GM18907 (cell line): ENCODE results near the gene LRRTM4.

Source experiments
- ATAC-seq: cut with Tn5 transposase; IDR thresholded peaks from one replicate; pipeline ENCODE4 v1.9.1; 2021; ENCODE audit warnings: mild to moderate bottlenecking, moderate library complexity; ENCODE audit not compliant: unreplicated experiment

Gene LRRTM4

DNA sequence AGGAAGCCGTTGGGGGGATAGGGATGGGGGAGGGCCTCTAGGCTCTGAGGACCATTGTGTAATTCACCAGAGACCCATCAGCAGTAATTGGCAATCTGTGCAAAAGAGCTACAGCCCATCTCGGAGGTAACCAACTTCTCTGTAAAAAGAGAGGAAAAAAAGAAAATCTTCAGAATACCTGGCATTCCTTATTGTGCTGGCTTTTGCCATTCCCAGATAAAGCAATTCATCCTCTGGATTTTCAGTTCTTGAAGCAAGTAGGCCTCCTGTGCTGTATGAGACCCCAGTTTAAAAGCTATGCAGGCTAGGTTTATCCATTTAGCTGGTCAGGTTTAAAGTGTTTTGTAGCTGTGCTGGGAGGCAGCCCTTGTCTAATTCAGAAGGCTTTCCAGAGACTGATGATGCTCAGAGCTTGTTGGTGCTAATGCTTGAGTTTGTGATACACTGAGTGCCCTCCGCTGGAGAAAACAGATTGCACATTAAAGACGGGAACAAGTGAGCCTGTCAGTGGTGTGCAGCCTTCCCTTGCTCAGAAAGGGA, at the start of gene LRRTM4:
TSS of gene LRRTM4 (minus strand) at position 446 of the 540 bp plus-strand sequence.
- ATAC-seq, result no peak

DNA sequence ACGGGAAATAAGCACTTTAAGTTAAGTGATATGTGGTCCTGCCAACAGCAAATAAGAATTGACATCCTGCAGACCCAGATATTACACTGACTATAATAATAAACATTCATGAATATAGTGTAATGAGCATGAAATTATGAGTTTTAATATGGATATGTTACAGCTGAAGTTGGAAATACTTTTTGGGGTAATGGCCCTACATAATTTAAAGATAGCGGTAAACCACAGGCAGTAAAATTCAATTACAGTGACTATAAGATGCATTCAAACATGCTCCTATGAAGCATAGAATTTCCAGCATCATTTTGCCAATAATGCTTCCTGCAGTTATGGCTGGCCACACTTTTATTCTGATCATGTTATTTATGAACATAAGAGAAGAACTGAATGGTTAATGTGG, 49.4 kb upstream of the LRRTM4 start:
- no peak for ATAC-seq

DNA sequence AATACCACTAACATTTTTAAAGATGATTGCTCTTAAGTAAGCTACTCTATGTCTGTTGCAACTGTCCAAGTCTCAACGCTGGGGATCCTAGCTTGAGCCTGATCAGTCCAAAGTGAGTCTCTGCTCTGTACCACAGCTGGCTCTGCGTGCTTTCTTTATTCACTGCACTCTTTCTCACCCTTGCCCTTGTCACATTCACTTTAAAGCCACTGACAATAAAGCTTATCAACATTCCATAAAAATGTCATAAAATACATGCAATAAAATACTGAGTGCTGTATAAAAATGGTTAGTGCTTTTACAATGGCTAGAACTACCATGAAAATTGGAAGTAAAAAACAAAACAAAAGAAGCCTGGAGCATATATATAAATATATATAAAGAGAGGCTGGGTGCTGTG, 45.5 kb upstream of the LRRTM4 start:
- ATAC-seq, result no peak

DNA sequence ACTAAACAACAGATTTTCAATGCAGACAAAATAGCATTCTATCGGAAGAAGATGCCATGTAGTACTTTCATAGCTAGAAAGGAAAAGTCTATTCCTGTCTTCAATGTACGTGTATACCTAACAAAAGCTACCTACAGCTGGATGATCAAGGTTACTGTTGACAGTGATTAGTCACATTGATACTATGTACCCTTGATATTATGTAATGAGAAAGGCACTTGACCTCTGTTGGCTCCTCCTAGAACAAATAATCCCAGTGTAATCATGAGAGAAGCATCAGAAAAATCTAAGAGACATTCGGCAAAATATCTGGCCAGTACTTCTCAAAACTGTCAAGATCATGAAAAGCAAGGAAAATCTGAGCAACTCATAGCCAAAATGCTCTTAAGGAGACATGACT, 44.4 kb upstream of the LRRTM4 start:
- no peak for ATAC-seq

DNA sequence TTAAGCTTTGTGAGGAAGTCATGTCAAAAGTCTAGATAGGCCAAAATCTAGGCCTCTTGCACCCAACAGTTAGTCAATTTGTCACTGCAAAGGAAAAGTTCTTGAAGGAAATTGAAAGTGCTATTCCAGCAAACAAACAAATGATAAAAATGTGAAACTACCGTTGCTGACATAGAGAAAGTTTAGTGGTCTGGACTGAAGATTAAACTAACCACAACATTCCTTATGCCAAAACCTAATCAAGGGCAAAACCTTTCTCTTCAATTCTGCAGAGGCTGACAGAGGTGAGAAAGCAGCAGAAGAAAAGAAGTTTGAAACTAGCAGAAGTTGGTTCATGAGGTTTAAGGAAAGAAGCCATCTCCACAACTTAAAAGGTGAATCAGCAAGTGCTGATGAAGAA, 44.0 kb upstream of the LRRTM4 start:
- ATAC-seq, result no peak

DNA sequence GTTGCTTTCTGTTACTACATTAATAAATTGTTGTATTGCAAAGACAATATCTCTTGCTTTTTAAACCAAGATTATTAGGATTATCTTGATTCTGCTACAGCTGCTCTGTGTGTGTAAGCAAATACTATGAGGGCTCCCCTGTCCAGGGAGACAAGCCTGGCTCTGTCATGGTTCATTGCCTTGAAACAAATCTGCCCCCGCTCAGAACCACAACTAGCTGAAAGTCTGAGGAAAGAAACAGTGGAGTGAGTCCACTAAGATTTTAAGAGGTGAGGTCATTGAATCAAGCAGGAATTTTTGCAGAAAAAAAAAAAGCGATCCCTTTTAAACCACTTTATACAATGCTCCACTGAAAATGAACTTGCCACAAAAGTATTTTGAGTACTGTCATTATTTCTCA, 30.8 kb upstream of the LRRTM4 start:
- no peak for ATAC-seq

DNA sequence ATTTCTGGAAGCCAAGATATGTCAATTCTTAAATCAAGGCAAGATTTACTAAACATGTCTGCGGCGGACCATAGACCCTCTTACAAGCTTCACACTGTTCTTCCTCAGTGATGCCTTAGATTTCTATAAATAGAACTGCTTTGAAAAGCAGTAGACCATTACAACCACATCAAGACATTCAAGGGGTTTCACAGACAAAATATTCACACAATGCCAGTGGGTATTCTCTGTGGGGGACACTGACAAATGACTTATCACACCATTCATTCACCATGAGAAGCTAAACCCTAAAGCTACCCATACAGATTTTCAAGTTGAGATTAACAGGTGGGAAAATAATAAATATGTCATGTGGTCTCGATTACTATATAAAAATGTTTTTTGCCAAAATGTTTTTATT, 15.9 kb upstream of the LRRTM4 start:
- no peak for ATAC-seq

DNA sequence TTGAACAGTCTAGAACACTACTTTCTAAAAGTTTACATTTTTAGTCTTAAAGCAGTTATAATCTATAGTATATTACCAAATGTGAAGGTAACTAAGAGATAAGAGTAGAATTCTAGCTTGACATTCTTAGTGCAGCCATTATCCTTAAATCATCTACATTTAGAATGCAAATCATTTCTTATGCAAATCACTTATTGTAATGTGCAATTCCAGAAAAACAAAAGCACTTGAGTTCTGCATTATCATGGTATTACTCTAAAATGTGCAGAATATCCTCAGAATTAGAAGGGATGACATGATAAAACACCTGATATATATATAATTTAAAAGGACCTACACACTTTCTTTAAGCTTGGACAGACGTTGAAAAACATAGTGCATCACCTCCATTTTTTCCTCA, 712 bp upstream of the LRRTM4 start:
- ATAC-seq, result no peak

DNA sequence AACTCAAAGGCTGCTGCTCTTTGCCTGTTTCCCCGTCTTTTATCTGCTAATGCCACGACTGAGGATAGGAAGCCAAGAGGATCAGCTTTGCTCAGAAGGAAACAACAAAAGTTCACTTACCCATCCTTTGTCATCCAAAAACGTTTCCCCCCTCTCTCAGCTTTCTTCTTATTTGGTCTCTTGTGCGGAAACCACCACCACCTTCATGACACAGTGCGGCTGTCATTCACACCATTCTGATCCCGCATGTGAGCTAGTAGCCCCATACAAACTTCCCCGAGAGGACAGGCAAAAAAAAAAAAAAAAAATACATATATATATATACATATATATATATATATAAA, 656 bp downstream of the LRRTM4 start:
- no peak for ATAC-seq

DNA sequence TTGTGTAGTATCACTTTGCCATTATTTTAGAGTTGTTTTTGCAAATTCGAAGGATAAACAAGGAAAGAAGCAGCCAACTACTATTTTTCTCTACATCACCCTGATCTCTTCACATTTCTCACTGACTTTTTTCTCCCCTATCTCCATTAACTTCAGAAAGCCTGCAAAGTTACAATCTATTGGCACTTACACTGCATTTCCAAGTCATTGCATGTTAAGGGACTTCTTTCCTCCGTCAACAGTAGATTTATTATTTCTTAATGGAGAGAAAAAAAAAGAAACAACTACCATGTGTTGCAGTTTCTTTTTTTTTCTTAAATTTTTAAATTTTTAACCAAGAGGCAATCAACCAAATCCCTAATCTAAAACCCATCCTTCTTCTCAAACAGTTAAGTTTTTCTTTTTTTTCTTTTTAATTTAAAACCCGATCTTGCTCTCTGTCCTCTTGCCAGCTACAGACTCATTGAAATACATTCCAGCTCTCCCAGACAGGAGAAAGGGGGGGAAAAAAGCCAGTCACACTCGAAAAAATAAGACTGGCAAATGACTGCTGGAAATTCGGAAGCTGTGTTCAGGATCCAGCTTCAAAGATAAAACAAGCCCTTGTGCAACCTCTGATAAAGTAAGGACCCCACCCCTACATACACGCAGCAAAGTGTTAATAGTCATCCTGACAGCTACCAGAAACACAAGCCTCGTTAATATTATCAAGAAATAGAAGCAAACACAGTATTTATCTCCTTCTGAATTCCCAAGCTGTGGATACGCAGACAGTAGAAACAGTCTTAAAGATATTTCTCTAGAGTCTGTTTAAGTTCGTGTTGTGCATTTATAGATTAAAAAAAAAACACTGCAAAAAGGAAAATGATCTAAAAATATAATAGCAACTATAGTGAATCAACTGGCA, 1.3 kb downstream of the LRRTM4 start:
- no peak for ATAC-seq

DNA sequence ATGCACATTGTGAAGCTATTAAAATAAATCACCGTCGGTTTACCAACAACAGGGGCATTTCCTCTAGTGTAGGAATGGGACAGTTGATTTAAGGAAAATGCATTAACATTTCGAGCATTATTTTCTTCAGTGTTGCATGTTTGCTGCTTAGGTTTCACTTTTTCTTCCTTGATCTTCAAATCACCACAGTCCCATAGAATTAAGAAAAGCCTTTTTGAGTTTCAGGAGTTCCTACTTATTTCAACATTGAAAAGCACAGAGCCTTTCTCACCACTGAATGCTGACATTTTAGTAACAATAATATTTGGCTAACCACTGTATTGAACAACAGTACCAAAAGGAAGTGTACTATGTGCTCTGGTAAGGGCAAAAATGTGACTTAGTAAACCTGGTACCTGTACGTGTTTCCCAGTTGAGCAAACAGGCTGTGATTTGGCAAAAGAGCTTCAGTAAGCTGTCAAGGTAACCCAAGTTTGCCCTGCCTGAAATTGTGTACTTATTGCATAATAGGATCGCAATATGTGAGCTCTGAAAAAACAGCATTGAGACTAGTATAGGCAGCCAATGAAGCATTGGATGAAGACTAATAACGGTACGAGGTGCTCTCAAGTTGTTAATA, 2.2 kb downstream of the LRRTM4 start:
- ATAC-seq, result no peak

DNA sequence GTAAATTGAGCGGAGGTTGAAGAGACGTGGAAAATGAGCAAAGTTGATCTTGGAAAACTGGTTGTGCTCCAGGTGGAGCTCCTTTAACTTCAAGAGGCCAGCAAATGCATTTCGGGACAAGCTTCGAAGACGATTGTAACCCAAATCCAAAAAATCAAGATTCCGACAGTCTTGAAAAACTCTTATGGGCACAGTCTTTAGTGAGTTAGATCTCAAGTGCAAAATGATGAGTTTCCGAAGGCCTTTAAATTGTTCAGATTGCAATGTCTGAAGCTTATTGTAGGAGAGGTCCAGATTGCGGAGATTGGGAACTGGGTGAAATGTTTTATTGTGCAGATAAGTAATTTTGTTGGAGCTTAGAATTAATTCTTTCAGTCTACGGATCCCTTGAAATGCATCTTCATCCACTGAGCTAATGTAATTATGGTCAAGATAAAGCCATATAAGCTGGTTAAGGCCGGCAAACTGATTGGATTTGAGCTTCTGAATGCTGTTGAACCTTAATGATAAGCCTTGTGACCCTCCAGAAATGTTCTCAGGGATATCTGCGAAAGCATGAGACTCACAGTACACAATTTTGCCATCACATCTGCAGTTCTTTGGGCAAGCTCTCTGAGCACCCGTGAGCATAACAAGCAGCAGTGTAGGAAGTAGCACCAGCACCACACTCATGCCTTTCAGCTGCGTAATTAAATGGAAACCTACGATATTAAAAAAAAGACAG, 2.9 kb downstream of the LRRTM4 start:
- ATAC-seq, result no peak

DNA sequence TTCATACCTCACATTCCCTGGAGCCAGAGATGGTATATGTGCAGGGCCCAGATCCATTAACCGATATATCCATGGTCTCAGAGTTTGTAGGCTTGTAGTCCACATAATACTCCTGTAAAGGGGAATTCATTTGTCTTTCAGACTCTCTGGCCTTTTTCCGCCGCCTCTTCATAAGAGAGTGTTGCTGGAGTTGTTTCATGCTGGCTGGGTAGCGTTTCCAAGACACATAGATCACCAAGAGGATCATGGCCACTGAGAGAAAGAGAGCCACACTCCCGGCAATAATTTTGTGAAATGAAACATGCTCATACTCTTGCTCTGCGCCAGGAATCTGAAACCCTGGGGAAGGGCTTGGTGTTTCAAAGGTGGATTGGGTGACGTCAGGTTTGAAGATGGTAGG, 3.9 kb downstream of the LRRTM4 start:
- no peak for ATAC-seq

DNA sequence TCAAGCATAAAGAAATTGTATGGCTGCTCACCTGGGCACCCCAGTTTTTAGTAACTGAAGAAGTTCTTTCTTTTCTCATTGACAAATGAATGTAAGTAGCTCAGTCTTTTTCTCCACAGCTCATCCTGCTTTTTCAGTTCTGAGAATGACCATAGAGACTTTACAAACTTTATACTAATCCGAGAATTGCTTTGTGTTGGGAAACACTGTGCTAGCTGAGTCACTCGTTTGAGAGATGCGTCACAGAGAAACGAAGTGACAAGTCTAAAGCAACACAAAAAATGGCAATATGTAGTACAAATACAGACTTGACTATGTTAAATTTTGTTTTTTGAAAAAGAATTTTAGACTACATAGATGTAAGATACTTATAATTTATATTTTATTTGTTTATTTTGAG, 9.0 kb downstream of the LRRTM4 start:
- no peak for ATAC-seq

DNA sequence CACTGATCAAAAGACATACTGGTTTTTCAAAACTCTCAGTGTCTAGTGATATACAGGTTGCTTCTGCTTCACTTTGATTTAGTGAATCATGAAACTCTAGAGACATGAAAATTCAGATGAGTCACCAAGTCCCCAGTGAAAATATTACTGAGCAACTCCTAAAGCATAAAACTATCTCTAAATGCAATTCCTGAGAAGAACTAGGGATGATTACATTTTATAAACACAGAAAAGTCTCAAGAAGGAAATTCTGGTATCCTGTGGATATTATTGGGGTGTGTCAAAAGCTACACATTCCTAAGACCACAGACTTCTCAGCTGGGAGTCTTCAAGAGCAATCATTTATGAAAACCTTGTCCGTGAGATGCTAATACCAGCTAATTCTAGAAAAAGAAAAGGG, 9.7 kb downstream of the LRRTM4 start:
- ATAC-seq, result no peak

DNA sequence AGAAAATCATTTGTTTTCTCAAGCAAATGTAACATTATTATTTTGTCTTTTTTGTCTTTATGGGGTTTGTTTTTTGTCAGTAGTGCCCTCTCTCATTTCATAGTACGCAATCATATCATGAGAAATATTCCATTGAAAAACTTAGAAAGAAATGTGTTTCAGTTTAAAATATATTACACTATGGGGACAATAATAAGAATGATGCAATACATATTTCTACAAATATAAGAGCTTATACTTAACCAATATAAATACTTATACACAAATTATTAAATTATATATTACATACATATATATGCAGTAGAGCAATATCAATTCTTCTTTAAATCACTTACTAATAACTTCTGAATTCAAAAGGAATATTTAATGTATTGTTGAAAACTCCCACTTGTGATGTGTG, 13.7 kb downstream of the LRRTM4 start:
- no peak for ATAC-seq

DNA sequence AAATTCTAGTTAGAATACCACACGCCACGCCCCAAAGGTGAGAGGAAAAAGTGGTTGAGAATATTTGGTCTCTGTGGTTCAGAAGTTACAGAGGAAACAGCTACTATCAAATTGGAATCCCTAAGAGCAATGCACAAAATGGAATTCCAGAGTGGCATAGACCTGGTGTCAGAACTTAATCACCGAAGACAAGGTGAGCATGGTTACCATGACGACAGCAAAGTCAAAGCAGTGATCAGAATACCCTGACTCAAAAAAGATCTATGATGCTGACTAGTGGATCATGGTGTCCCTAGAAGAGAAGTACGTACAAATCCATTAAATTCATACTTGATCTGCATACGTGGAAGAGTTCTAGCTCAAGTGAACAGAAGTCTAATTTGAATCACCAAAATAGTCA, 14.5 kb downstream of the LRRTM4 start:
- no peak for ATAC-seq

DNA sequence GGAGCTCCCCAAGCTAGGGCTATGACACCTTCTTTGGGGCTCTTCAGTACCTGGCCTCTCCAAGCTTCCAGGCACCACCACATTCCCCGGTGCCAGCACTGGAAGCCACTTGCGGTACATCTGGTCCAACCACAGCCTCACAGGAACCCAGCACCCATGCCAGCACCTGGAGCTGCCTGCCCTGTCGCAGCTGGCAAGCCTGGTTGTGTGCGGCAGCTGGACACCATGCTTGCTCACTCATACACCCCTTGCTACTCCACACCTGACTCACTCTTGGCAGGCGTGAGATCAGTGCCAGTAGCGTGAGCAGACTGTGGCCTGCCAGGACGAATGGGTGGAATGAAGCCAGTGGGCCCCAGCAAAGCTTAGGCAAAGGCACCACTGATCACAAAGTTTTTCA, 34.0 kb downstream of the LRRTM4 start:
- no peak for ATAC-seq

DNA sequence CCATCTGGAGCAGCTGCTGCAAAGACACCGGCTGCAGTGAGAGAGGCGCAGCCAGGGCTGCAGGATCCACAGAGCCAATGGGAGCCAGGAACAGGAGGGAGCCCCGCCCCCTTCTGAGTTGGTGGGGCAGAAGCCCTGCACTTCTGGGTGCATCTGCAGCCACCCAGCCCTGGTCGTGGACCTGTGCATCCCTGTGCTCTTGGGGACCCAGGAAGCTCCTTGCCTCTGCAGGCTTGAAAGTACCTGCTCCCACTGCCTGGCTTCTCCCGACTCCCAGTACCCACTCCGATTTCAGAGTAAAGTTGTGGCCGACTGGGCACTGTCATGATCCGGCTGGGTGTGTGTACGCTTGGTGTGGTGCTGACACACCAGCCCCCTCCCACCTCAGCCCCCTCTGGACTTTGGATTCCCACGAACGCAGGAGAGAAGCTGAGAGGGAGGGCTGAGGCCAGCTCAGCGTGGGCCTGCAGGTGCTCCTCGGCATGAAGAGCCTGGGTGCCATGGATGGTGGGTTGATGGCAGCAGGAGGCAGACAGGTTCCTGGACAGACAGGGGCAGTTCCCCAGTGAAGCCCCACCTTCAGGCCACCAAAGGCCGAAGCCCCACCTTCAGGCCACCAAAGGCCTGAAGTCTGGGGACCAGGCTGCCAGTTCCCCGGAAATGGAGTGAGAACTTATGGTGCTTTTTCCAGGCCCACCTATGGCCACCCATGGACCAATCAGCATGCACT, 34.9 kb downstream of the LRRTM4 start:
- ATAC-seq, result no peak

DNA sequence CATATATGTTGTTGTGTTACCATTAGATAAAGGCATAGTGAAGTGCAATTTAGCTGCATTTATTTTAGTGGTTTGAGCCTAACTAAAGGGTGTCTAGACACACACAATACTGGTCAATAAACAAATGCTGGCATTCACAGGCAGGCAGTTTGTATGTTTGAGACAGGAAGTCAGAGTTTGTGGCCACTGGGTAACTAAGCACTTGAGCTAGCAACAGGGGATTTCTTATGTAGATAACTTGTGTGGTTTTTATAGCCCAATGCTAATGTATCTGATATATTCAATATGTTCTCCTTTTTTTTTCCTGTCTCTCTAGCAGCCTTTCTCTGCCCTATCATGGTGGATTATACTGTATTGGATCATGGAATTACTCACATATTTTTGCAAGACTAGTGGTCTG, 38.1 kb downstream of the LRRTM4 start:
- no peak for ATAC-seq

DNA sequence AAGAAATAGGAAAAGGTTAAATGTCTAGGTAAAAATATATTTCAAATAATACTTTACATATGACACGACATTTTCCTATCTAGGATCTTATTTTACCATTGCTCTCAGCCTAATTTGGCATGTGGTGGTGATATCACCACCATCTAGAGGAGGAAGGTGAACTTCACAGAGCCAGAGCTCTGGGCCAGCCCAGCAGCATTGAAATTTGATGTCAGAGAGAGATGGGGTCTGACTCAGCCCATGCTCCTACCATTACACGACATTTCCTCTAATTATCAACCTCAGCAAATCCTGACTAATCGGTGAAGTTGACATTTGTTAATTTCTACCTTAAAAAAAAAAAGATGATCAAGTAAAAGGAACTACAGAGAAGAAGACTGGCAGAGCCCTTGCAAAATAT, 42.3 kb downstream of the LRRTM4 start:
- ATAC-seq, result no peak
